M059J (cell line): ENCODE measurements around the gene TMEM263. TPM values are rescaled to one million over a fixed set of nuclear protein-coding genes. Genes with fewer than 3 reads are reported as not detected.
A peak's percentile ranks its signal among the peaks of the same experiment; 100 is the strongest.
"Not testable (repeated sequence)": the region's sequence is repeated elsewhere in the genome, so short reads cannot be mapped to it uniquely, and the experiment has no call there.

Source experiments
- DNase-seq: peaks from one replicate; pipeline ENCODE4 v3.0.0-alpha.2; 2012; ENCODE audit warnings: low read depth
- total RNA-seq: library from RNA; depleted of rRNA; stranded (reverse); fragments of >200 nt; shearing (Covaris generic); gene quantifications from 2 replicates; pipeline ENCODE4 v1.2.3, GENCODE V29; 2014; rRNA removed

Gene TMEM263
- total RNA-seq, 1 experiment from 2014 or later = 117 TPM

DNA sequence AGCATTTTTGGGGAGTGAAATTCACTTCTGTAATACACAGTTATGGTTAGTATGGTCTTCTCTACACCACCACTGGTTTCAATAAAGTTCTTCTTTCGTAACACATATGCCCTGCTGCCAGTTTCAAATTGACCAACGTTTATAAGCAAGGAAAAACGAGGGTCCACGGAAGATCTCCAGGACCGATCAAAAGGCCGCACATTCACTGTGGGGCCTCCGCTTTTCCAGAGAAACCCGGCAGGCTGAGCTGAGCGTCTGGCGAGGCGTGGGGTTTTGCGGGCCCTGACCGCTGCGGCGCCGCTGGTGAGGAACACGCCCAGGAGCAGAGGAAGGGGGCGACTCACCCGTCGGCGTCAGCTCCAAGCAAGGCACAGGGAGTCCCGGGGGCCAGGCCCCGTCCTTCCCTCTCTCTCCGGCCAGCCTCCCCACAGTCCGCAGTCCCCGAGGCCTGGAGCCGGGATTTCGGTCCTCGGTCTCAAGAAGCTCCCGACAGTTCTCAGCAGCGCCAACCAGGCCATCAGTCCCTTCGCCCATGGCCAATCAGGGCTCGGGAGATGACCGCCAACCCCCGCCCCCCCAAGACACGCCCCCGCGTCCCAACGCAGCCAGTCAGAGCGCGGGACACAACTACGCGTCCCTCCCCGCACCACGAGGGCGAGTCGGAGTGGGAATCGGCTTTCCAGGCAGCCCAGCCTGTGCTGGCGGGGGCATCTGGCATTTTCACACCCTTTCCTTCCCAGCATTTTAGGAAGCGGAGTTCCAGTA, 31.1 kb downstream of the TMEM263 start, which contains the start of gene MTERF2:
Gene MTERF2 (minus strand): TSS at position 522 of the 765 bp plus-strand sequence. CDS start 8,432 bp downstream, outside the sequence.
- DNase-seq = peak; percentile 94

DNA sequence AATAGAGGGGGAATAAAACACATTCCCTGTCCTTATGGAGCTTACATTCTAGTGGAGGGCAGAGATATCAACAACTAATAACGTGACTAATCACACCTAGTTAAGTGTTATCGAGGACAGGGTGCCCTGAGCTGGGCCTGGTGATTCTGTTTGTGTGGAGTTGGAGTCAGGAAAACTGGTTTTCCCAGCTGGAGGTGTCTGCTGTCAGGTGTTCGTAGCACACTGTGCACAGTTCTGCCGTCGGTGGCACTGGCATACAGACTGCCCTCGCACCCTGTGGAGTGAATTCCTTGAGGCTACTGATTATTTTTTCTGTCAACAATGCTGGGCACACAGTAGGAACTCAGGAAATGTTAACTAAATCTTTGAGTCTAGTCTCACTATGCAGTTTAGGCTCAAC, 32.1 kb downstream of the TMEM263 start:
- no peak for DNase-seq

DNA sequence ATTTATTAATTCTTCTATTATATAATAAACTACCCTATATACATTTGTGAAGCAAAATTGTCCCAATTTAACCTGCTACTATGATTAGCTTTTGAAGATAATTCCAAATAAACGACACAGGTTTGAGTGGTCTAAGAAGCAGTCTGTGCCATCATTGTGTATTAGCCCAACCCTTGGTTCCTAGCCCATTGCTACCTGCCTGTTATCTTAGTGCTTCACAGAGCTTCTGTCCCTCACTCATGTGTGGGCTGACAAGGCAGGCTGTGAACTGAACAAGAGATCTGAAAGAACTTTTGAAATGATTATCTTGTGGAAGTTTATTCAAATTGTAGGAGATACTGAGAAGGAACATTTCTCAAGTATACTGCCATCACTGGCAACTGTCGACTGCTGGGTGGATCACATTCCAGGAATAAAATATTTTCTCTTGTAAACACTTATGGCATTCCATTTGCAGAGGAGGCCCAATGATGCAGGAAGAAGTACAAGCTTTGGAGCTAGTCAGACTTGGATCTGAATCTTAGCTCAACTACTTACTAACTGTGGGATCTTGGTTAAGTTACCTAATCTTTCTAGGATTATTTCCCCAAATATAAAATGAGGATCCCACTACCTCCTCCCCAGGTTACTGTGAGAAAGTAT, 39.0 kb downstream of the TMEM263 start:
- DNase-seq = no peak

DNA sequence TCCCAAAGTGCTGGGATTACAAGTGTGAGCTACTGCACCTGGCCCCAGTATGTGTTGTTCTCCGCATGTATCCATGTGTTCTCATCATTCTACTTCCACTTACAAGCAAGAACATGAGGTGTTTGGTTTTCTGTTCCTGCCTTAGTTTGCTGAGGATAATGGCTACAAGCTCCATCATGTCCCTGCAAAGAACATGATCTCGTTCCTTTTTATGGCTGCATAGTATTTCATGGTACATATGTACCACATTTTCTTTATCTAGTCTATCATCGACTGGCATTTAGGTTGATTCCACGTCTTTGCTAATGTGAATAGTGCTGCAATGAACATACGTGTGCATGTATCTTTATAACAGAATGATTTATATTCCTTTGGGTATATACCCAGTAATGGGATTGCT, 40.4 kb downstream of the TMEM263 start:
- DNase-seq = not testable (repeated sequence)

DNA sequence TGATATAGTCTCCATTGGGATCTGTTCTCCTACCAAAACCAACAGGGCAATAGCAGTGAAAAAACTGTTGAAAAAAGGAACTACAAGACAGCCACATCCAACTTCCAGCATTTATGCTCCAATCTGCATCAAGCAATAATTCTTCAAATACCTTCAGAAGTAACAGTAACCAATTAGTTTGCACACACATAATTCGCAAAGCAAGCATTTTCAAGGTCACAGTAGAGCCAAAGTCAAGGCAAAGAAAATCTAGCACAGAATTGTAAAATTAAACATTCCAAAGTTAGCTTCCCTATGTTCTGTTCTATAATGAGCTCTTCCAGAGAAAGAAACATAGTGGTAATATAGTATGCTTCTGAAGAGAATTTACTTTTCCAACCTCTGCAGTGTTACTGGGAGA, 42.2 kb downstream of the TMEM263 start:
- DNase-seq = no peak

DNA sequence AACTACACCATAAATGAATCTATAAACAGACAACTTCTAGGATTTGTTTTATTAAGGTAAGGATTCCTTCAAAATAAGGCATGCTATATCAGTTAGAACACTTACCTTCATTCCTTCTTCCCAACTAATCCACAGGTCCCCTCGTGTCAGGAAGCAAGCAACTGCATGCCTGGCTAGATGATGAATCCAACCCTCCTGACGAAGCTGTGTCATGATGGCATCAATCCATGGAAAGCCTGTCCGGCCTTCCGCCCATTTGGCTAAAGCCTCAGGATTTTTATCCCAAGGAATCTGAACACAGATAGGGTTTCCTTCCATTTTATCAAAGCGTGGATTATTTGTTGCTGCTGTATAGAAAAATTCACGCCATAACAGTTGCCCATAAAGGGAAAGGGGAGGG, 43.7 kb downstream of the TMEM263 start:
- no peak for DNase-seq

DNA sequence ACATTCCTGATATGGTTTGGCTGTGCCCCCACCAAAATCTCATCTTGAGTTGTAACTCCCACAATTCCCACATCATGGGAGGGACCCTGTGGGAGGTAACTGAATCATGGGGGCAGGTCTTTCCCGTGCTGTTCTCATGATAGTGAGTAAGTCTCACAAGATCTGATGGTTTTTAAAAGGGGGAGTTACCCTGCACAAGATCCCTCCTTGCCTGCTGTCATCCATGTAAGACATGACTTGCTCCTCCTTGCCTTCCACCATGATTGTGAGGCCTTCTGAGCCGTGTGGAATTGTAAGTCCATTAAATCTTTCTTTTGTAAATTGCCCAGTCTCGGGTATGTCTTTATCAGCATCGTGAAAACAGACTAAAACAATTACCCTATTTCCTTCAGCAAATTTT, 47.0 kb downstream of the TMEM263 start:
- not testable (repeated sequence) for DNase-seq

DNA sequence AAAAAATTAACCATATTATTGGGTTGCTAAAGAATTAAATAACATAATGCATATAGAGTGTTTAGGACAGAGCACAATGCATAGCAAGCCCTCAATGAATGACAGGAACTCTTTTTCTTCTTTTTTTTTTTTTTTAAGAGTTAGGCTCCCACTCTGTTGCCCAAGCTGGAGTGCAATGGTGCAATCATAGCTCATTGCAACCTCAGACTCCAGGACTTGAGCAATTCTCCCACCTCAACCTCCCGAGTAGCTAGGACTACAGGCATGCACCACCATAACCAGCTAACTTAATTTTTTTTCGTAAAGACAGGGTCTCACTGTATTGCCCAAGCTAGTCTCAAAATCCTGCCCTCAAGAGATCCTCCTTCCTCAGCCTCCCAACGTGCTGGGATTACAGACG, 51.7 kb downstream of the TMEM263 start:
- DNase-seq = no peak

DNA sequence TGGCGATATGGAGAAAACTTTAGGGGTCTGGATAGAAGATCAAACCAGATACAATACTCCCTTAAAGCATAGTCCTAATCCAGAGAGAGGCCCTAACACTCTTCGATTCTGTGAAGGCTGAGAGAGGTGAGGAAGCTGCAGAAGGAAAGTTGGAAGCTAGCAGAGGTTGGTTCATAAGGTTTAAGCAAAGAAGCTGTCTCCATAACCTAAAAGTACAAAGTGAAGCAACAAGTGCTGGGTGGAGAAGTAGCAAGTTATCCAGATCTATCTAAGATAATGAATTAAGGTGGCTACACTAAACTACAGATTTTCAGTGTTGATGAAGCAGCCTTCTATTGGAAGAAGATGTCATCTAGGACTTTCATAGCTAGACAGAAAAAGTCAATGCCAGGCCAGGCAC, 55.8 kb downstream of the TMEM263 start:
- DNase-seq = no peak

DNA sequence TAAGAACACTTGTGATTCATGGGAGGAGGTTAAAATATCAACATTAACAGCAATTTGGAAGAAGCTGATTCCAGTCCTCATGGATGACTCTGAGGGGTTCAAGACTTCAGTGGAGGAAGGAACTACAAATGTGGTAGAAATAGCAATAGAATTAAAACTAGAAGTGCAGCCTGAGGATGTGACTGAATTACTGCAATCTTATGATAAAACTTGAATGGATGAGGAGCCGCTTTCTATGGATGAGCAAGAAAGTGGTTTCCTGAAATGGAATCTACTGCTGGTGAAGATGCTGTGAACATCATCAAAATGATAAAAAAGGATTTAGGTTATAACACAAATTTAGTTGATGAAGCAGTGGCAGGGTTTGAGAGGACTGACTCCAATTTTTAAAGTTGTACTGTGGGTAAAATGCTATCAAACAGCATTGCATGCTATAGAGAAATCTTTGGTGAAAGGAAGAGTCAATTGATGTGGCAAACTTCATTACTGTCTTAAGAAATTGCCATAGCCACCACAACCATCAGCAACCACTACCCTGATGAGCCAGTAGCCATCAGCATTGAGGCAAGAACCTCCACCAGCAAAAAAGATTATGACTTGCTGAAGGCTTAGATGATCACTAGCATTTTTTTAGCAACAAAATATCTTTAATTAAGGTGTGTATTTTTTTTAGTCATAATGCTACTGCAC, 57.2 kb downstream of the TMEM263 start:
- DNase-seq = no peak

DNA sequence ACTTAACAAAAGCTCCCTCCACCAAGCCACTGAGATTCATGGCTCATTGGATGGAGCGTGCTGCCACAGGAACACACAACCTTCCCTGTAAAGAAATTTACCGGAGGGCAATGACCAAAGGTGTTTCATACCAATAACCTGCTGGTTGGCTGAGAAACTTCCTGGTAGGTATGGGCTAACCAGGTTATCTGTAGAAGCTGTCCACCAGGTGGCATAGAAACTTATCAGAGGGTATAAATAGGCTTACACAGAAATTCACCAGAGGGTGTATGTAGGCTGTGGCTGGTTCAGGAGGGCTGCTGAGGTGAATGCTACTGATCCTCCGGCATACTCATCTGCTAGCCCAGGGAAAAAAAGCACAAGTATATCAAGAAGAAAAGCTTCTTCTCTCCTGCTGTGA, 58.3 kb downstream of the TMEM263 start:
- DNase-seq = peak; percentile 9

DNA sequence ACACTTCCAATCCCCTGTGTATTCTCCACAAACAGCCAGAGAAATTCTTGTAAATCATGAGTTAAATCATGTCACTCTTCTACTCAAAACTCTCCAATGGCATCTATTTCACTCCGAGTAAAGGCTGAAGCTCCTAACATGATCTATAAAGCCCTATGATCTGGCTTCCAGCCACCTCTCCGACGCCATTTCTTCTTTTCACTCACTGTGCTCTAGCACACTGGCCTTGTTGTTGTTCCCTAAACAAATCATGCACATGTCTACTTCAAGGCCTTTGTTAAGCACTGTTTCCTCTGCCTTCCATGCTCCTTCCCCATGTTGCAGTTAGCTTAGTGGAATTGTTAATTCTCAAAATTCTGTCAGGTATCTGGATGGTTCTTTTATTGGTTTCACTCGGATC, 61.3 kb downstream of the TMEM263 start:
- no peak for DNase-seq

DNA sequence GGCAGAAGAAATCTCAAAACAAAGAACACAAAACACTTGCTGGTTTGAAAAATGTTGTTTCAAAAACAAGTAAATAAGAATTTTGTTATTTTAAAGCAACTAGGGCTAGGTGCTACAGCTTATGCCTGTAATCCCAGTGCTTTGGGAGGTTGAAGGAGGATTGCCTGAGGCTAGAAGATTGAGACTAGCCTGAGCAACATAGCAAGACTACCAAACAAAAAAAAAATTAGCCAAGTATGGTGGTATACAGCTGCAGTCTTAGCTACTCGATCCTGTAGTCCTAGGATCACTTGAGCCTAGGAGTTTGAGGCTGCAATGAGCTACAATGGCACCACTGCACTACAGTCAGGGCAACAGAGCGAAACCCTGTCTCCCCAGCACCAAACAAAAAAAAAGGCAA, 63.8 kb downstream of the TMEM263 start:
- no peak for DNase-seq

Other genes with a start within 250 kb of the TMEM263 start
- gene RIC8B, start 181.2 kb upstream of the TMEM263 start, total RNA-seq = 12.0 and 17.4 TPM in 2 replicates
- 7.8 and 8.2 TPM in 2 replicates for gene MTERF2, start 31.2 kb downstream of the TMEM263 start, total RNA-seq
- 16.1 and 16.2 TPM in 2 replicates for gene CRY1, start 137.6 kb downstream of the TMEM263 start, total RNA-seq